HG03280 (cell line): ENCODE results near the gene ASCL2.

Experiments used
- ATAC-seq: cut with Tn5 transposase; IDR thresholded peaks from one replicate; pipeline ENCODE4 v1.9.1; 2021; ENCODE audit warnings: mild to moderate bottlenecking, moderate library complexity; ENCODE audit not compliant: unreplicated experiment

The ASCL2 gene

GRCh38 chr11:2275334-2276279 lies 5.2 kb upstream of the ASCL2 start:
- ATAC-seq, result no peak

GRCh38 chr11:2273771-2274170 lies 3.4 kb upstream of the ASCL2 start:
- no peak for ATAC-seq

GRCh38 chr11:2273311-2273710 lies 2.9 kb upstream of the ASCL2 start:
- no peak for ATAC-seq

DNA sequence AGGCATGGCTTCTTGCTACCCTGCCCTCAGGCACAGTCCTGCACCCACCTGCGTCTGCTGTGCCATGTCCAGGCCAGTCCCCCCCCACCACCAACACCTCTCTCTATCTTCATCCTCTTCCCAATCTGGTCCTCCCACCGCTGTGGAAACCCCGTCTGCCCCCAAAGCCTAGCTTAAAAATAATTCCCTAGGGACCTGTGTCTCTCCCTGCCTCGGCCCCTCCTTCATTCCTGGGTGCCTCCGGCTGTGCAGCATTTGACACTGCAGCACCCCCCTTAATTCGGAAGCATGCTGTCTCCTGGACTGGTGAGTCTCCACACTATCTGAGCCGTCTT lies 2.5 kb upstream of the ASCL2 start:
- ATAC-seq, result no peak

GRCh38 chr11:2272228-2272945 lies 2.0 kb upstream of the ASCL2 start:
- ATAC-seq, result no peak

- no peak for ATAC-seq
These were observed 1.2 kb upstream of the ASCL2 start for GRCh38 chr11:2271327-2272227.

- ATAC-seq, result no peak
These were observed 614 bp upstream of the ASCL2 start for GRCh38 chr11:2271077-2271326.

- no peak for ATAC-seq
These were observed 627 bp downstream of the ASCL2 start for GRCh38 chr11:2269601-2270321.

- ATAC-seq, result no peak
These were observed 1.4 kb downstream of the ASCL2 start for GRCh38 chr11:2268729-2269600.

DNA sequence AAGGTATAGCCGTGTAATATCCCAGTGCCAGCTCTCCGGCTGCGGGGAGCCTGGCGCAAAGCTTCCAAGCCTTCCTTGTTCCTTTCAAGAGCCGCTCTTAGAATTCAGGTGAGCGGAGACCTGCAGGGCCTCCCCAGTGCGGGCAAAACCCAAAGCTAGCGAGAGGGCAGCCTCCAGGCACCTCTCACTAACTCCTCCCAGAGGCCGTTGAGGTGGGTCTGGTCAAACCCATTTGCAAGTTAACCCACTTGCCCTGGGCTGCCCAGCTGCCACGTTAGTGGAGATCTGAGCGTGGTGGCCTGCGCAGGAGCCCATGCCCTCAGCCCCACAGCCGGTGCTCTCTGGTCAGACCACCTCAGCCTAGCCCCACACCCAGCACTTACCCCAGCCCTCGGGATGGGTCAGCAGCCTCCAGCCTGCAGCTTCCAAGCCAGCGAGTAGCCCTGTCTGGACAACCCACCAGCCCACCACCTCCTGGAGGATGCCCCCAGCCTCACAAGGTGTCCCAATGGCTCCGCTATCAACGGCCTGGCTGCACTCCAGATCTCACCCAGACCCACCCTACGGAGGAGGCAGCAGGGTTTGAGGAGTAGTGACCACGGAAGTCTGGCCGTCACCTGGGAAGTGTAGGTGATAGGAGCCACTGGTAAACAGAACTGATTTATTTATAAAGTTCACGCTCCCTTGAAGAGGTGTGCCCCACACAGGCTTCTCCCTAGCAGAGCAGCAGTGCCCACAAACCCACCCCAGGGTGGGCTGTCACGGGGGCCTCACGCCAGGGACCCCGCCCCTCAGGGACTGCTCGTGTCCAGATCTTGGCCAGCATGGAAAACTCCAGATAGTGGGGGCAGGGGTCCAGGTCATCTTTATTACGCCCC lies 2.3 kb downstream of the ASCL2 start:
- no peak for ATAC-seq

- no peak for ATAC-seq
These were observed 3.0 kb downstream of the ASCL2 start for GRCh38 chr11:2267306-2267850.

DNA sequence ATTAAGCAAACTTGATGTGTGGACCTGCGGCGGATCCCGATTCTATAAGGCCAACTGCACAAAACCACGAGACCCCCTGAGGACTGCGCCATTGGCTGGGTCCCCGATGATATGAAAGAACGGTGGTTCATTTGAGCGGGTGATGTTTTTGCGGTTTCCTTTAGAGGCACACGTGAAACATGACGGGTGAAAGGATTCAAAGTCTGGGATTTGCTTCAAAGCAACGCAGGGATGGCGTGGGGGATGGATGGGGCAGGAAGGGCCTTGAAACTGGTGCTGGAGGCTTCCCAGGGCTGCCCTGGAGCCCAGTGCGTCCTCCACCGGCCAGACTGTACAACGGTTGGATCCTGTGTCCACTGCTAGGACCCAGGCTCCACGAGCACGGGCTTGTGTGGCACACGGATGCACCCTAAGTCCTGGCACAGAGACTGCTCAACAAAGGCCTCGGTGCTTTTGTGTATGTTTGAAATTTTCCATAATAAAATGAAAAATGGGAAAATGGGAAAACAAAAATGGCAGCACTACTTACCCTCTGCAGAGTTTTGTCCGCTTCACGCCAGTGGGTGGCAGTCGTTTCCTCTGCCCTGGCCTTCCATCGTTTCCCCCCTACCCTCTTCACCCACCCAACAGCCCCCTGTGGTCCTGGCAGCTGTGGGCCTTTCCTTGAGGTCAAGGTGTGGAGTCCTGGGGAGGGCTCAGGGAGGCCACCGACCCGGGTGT lies 3.6 kb downstream of the ASCL2 start:
- ATAC-seq, result no peak

DNA sequence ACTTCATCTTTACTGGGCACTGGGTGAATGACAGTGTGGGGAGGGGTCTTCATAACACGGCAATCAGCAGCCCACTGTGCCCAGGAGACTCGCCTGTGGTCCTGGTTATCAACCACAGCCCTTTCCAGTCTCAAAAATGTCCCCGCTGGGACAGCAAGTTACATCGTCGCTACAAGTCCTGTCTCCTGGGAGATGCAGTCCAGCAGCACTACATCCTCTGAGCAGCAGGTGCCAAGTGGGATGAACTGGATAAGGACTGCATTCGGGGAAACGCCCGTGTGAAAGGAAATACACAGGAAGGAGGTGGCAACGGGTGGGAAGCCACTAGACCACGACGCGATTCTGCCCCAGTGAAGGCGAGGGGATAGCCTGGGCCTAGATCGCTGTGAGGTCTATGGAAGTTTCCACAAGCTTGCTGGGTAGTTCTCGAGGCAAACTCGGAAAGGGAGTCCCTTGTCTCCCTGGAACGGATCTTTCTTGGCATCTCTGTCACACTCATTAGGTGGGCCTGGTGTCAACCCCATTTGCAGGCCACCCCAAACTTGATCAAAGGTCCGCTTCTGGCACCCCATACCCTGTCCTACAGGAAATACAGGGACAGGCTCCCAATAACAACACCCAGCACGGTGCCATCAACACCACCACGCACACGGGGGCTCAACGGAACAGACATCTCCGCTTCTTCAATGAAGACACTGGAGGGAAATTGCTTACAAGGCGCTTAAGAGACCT lies 4.4 kb downstream of the ASCL2 start:
- no peak for ATAC-seq

- ATAC-seq, result no peak
These were observed 5.0 kb downstream of the ASCL2 start for GRCh38 chr11:2265396-2265795.

GRCh38 chr11:2264366-2265053 lies 5.9 kb downstream of the ASCL2 start:
- ATAC-seq, result no peak

DNA sequence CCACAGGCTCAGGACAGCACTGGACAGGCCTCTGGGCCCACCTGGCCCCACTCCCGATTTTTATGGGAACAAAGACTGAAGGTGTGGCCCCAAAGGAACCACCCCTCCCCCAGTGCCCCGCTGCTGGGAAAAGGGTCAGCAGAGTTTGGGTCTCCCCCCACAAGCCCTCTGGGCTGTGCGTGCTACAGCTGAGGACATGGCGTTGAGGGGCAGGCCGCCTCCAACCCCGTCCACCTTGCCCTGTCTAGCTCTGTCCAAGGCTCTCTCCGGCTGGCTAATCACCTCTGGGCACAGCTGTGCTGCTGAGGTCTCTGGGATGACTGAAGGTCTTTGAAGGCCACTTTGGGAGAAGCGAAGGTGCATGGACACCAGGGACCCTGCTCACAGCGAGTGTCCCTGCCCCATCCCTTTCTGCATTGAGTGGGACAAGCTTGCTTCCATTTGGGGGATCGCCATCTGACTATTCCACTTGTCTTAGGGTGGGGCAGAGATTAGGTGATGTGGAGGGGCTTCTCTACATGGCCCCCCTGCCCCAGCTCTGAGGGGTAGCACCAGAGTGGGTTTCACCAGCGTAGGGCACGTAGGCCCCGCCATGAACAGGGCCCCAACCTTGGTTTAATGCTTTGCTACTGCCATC lies 6.5 kb downstream of the ASCL2 start:
- ATAC-seq, result no peak
